ENCODE data around the gene KLF16.

KLF16 gene

DNA sequence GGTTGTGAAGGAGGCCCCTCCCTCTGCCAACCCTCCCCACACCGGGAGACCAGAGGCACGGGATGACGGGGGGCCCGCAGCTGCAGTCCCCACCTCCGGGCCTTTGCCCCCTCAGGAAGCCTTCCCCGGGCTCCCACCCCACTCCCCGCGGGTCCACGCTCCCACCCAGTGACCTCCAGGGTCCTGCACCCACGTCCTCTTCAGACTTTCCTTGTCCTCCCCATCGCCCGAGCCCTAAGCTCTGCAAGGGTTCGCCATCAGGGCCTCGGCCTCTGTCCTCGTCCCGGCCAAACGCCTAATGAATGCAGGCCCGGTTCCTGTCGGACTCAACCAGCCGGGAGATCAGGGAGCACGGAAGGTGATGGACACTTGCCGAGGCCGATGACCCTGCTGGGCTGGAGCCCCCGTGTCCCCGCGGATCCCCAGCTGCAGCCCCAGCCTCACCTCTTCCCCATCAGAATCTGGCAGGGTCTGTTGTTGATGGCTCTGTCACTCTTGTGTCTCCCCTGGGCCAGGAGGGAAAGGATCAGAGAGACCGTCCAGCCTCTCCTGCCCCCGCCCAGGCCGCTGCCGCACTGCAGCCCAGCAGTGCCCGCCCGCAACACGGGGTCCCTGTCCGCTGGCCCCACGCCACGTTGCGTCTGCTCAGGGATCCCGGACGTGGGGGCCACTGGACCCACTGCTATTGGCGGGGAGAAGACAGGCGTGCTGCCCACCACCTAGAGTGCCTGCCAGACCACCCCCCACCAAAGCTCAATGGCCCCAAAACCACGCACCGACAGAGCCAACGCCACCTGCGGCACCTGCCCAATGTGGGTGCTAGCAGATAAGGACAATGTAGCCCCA lies 57.0 kb downstream of the KLF16 start:
- TF ChIP-seq, protein P1, sequence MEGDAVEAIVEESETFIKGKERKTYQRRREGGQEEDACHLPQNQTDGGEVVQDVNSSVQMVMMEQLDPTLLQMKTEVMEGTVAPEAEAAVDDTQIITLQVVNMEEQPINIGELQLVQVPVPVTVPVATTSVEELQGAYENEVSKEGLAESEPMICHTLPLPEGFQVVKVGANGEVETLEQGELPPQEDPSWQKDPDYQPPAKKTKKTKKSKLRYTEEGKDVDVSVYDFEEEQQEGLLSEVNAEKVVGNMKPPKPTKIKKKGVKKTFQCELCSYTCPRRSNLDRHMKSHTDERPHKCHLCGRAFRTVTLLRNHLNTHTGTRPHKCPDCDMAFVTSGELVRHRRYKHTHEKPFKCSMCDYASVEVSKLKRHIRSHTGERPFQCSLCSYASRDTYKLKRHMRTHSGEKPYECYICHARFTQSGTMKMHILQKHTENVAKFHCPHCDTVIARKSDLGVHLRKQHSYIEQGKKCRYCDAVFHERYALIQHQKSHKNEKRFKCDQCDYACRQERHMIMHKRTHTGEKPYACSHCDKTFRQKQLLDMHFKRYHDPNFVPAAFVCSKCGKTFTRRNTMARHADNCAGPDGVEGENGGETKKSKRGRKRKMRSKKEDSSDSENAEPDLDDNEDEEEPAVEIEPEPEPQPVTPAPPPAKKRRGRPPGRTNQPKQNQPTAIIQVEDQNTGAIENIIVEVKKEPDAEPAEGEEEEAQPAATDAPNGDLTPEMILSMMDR (conservative IDR thresholded peaks at IDR 0.05; ENCODE audit: low read depth, low read length): no peak
- H3K4me3 ChIP-seq (ENCODE audit: low read length): no peak overlapping the region
- DNase-seq (ENCODE audit: low read depth): no peak

DNA sequence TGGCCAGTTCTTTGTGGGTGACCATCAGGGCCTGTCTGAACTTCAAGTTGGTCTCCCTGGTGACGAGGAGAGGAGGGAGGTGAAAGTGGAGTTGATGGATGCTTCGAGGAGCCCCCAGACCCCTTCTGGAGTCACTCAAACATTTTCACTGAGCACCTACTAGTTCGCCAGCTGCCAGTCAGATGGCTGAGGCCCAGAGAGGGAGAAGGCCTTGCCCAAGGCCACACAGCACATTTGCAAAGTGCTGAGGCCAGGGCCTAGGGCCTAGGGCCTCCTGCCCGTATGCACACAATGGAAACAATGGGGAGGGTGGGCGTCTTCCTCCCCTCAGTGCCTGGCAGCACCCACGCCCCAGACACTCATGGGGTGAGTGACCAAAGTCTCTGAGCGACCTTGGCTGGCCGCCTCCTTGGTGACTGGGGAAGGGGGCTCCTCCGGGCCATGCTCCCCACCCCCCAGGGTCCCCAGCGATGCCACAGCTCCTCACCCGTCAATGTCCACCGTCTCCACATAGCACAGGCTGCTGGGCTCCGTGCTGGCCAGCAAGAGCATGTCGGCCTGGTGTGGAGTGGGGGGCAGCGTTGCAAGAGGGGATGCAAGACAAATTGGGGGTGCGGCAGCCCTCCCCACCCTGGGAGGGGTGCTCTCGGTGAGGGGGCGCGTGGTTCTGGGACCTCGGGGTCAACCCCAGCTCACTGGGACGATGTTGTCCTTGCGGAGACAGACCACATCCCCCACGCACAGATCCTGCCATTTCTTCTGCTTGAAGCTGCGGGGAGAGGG lies 57.8 kb downstream of the KLF16 start:
- no peak for DNase-seq (ENCODE audit: low read depth)
- TF ChIP-seq, protein P1 (conservative IDR thresholded peaks at IDR 0.05; ENCODE audit: low read depth, low read length): no peak

DNA sequence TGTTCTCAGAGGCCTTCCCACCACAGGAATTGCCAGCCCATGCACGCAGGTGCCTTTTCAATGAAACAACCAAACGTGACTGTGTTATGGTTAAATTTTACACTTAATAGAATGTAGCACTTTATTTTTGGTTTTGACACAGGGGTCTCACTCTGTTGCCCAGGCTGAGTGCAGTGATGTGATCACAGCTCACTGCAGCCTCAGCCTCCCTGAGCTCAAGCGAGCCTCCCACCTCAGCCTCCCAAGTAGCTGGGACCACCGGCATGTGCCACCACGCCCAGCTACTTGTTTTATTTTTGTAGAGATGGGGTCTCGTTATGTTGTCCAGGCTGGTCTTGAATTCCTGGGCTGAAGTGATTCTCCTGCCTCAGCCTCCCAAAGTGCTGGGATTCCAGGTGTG lies 58.5 kb downstream of the KLF16 start:
- H3K4me3 ChIP-seq (ENCODE audit: low read length): no peak overlapping the region
- TF ChIP-seq, protein P1 (conservative IDR thresholded peaks at IDR 0.05; ENCODE audit: low read depth, low read length): no peak
- DNase-seq (ENCODE audit: low read depth): no peak

More for the DNA sequence above, 57.8 kb downstream of the KLF16 start:
- H3K4me3 ChIP-seq (ENCODE audit: low read length): no peak overlapping the region

Measured in retinal pigment epithelial cell (primary cell).